Prostate gland (tissue), 2 donors: ENCODE measurements around the gene CLPTM1L. TPM values are rescaled to one million over a fixed set of nuclear protein-coding genes. Genes with fewer than 3 reads are reported as not detected.
"Not testable (repeated sequence)": the region's sequence is repeated elsewhere in the genome, so short reads cannot be mapped to it uniquely, and the experiment has no call there.

Experiments used
- DNase-seq: peaks from one replicate; pipeline ENCODE4 v3.0.0-alpha.2; 2019; ENCODE audit warnings: low spot score
- H3K27ac ChIP-seq, 2 donors: fragments of 200-600 bp; sonication (generic); 2 replicates each; pipeline ENCODE4 v1.5.1; 2017 to 2019
- H3K27me3 ChIP-seq: fragments of 200-600 bp; sonication (generic); replicated peaks from 2 replicates; pipeline ENCODE4 v1.5.1; 2019; ENCODE audit not compliant: insufficient read depth
- H3K36me3 ChIP-seq, 2 donors: fragments of 200-600 bp; sonication (generic); 1 replicate in 1 of 2; 2 replicates in 1 of 2; pipeline versions ENCODE4 v1.5.1 to v1.8.1; 2017 to 2019
- H3K4me1 ChIP-seq: fragments of 200-600 bp; sonication (generic); replicated peaks from 2 replicates; pipeline ENCODE4 v1.5.1; 2019
- H3K4me3 ChIP-seq, 2 donors: fragments of 200-600 bp; sonication (generic); 2 replicates each; pipeline ENCODE4 v1.5.1; 2017 to 2019
- H3K9me3 ChIP-seq: fragments of 200-600 bp; sonication (generic); 2 replicates; pipeline ENCODE4 v1.5.1; 2017
- POLR2A ChIP-seq: fragments of 450-650 bp; IDR thresholded peaks from one replicate; pipeline ENCODE4 v1.6.1; 2016; ENCODE audit warnings: antibody characterized with exemption, mild to moderate bottlenecking
- POLR2AphosphoS5 ChIP-seq: sonication (generic); formaldehyde crosslinking; IDR thresholded peaks from one replicate; pipeline ENCODE4 v1.6.1; 2017; ENCODE audit warnings: antibody characterized with exemption
- WGBS: methylation state at CpG from one replicate; pipeline ENCODE4 v1.1.5; 2018; 5-methylcytosine and 5-hydroxymethylcytosine counted together
- intact Hi-C: fragments of 100-400 bp; cut with DNase I; formaldehyde crosslinking; loops from one replicate; pipeline ENCODE4 v1.14.2; 2022
- total RNA-seq, 2 donors: library from RNA; depleted of rRNA; stranded (reverse); fragments of >200 nt; gene quantifications; one replicate each; pipeline ENCODE4 v1.1.0, GENCODE V29; 2016
- TF ChIP-seq, protein P1 (sequence below), 4 experiments: fragments of 200-600 bp in 2 of 4; fragments of 450-650 bp in 2 of 4; sonication (generic) in 2 of 4; IDR thresholded peaks; 1 replicate in 3 of 4; 2 replicates in 1 of 4; pipeline ENCODE4 v1.5.1; 2016 to 2019; ENCODE audit warnings: antibody characterized with exemption in 4 of 4, mild to moderate bottlenecking in 2 of 4, moderate library complexity in 2 of 4

CLPTM1L gene
- total RNA-seq, 2 donors from 2014 or later: 105 to 135 TPM

- WGBS: 67% methylated on average over 6 of the region's 6 CpGs
- H3K36me3 ChIP-seq: no peaks in the 10 kb centered on the region
- TF ChIP-seq, protein P1, sequence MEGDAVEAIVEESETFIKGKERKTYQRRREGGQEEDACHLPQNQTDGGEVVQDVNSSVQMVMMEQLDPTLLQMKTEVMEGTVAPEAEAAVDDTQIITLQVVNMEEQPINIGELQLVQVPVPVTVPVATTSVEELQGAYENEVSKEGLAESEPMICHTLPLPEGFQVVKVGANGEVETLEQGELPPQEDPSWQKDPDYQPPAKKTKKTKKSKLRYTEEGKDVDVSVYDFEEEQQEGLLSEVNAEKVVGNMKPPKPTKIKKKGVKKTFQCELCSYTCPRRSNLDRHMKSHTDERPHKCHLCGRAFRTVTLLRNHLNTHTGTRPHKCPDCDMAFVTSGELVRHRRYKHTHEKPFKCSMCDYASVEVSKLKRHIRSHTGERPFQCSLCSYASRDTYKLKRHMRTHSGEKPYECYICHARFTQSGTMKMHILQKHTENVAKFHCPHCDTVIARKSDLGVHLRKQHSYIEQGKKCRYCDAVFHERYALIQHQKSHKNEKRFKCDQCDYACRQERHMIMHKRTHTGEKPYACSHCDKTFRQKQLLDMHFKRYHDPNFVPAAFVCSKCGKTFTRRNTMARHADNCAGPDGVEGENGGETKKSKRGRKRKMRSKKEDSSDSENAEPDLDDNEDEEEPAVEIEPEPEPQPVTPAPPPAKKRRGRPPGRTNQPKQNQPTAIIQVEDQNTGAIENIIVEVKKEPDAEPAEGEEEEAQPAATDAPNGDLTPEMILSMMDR (IDR thresholded peaks at IDR 0.05): no peak
- no peak for TF ChIP-seq POLR2AphosphoS5
- TF ChIP-seq POLR2A: no peak
- H3K9me3 ChIP-seq: no peaks in the 10 kb centered on the region
- H3K4me3 ChIP-seq: no peak overlapping the region
- no peak for DNase-seq
- no peak overlapping the region for H3K27ac ChIP-seq
- peaks cover 18% of the 10 kb centered on the region for H3K27me3 ChIP-seq
- no peaks in the 10 kb centered on the region for H3K4me1 ChIP-seq
- intact Hi-C loops: no loop called here
Observed at GRCh38 chr5:1292139-1292538, 52.8 kb downstream of the CLPTM1L start.

DNA sequence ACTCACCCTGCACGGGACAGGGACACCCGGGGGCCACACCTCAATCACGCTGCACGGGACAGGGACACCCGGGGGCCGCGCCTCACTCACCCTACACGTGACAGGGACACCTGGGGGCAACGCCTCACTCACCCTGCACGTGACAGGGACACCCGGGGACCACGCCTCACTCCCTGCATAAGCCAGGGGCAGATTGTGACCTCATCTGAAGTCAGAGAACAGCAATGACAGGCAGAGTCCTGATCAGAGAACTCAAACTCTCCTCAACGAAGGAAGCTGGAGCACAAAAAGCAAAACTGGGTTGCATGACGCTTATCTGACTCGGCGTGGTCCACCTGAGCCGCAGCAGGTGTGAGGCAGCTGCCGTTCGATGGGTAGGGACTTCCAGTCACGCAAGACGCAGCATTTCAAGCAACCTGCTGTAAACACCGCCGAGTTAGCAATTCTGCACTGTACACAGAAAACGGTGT is 53.3 kb downstream of the CLPTM1L start:
- Histone ChIP-seq H3K36me3 (no peaks in the 10 kb centered on the region), H3K9me3 (no peaks in the 10 kb centered on the region), H3K4me1 (no peaks in the 10 kb centered on the region), H3K27me3 (peaks cover 18% of the 10 kb centered on the region), H3K4me3 (no peak overlapping the region), H3K27ac (no peak overlapping the region)
- 70% methylated on average over 24 of the region's 24 CpGs for WGBS
- TF ChIP-seq POLR2A: no peak
- intact Hi-C loops: no loop called here
- DNase-seq: no peak

DNA sequence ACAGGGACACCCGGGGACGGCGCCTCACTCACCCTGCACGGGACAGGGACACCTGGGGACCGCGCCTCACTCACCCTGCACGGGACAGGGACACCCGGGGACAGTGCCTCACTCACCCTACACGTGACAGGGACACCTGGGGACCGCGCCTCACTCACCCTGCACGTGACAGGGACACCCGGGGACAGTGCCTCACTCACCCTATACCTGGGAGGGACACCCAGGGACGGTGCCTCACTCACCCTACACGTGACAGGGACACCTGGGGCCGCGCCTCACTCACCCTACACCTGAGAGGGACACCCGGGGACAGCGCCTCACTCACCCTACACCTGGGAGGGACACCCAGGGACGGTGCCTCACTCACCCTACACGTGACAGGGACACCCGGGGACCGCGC is 53.9 kb downstream of the CLPTM1L start:
- H3K9me3 ChIP-seq, H3K36me3 ChIP-seq, intact Hi-C loops, H3K27ac ChIP-seq, H3K4me1 ChIP-seq, H3K4me3 ChIP-seq, DNase-seq: not testable (repeated sequence)
- peaks cover 18% of the 10 kb centered on the region for H3K27me3 ChIP-seq
- WGBS: 85% methylated on average over 16 of the region's 24 CpGs

- 92% methylated on average over 22 of the region's 32 CpGs for WGBS
- H3K27me3 ChIP-seq: peaks cover 14% of the 10 kb centered on the region
- H3K4me3 ChIP-seq, intact Hi-C loops, H3K4me1 ChIP-seq, H3K27ac ChIP-seq, H3K36me3 ChIP-seq, H3K9me3 ChIP-seq, DNase-seq: not testable (repeated sequence)
Observed at GRCh38 chr5:1289559-1289958, 55.3 kb downstream of the CLPTM1L start.

DNA sequence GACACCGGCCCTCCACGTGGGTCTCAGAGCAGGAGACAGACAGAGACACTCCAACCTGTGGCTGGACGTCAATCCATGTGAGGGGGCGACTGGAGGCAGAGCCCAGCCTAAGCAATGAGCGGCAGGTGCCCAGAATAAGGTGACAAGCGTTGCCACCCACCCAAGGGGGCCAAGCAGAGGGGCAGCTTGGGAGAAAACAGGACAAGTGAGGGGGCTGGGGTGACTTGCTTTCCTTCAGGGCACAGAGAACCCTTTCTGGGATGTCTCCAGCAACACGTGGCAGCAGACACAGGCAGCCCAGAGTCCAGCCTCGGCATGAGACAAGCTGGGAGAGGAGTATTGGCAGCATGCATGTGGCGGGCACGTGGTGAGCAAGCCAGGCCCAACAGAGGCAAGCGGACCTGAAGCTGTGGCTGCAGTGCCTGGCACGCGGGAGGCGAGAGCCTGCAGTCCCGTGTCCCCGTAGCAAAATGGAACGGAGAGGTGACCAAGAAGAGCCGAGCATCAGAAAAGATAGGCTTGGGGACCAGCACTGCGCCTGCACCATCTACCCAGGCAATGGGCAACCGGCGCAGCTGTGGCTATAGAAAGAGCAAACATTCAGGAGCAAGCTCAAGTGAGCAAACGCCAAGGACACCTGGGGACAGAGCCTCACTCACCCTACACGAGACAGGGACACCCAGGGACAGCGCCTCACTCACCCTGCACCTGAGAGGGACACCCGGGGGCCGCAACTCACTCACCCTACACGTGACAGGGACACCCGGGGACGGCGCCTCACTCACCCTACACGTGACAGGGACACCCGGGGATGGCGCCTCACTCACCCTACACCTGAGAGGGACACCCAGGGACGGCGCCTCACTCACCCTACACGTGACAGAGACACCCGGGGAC is 56.2 kb downstream of the CLPTM1L start:
- intact Hi-C loops: no loop called here
- no peak for DNase-seq
- TF ChIP-seq POLR2A (no peak), POLR2AphosphoS5 (no peak)
- TF ChIP-seq, protein P1 (IDR thresholded peaks at IDR 0.05): no peak
- Histone ChIP-seq H3K4me3 (no peak overlapping the region), H3K27me3 (peaks cover 8% of the 10 kb centered on the region), H3K4me1 (no peaks in the 10 kb centered on the region), H3K36me3 (no peaks in the 10 kb centered on the region), H3K27ac (no peak overlapping the region), H3K9me3 (no peaks in the 10 kb centered on the region)
- WGBS: 91% methylated on average over 36 of the region's 37 CpGs

- Histone ChIP-seq H3K9me3 (no peaks in the 10 kb centered on the region), H3K4me3 (no peak overlapping the region), H3K27me3 (no peaks in the 10 kb centered on the region), H3K4me1 (no peaks in the 10 kb centered on the region), H3K36me3 (no peaks in the 10 kb centered on the region), H3K27ac (no peak overlapping the region)
- DNase-seq: no peak
- intact Hi-C loops: no loop called here
- TF ChIP-seq POLR2AphosphoS5: no peak
- TF ChIP-seq, protein P1 (IDR thresholded peaks at IDR 0.05): no peak
- no peak for TF ChIP-seq POLR2A
- WGBS: 92% methylated on average over 25 of the region's 25 CpGs
Observed at GRCh38 chr5:1285883-1286291, 59.0 kb downstream of the CLPTM1L start.
